ENCODE data around the gene ZNF366. TPM values are rescaled to one million over a fixed set of nuclear protein-coding genes. Genes with fewer than 3 reads are reported as not detected.

ZNF366 gene
- total RNA-seq, 1 donor from 2014 or later = not detected

GRCh38 chr5:72516916-72517315 lies 9.7 kb upstream of the ZNF366 start:
- Mint-ChIP-seq H3K36me3 (ENCODE audit: low read depth, unreplicated experiment) (peaks cover 2% of the 10 kb centered on the region), H3K4me1 (ENCODE audit: low read depth, unreplicated experiment) (peaks cover 4% of the 10 kb centered on the region)

GRCh38 chr5:72515211-72515610 lies 8.0 kb upstream of the ZNF366 start:
- no peaks in the 10 kb centered on the region for H3K27me3 ChIP-seq (ENCODE audit: insufficient read depth, low read length)
- H3K9me3 ChIP-seq (ENCODE audit: insufficient read depth, low read depth, low read length) = no peaks in the 10 kb centered on the region
- H3K36me3 ChIP-seq (ENCODE audit: insufficient read depth, low read length) = no peaks in the 10 kb centered on the region
- FAIRE-seq (no peak), DNase-seq (ENCODE audit: low read depth) (no peak)
- H3K9ac ChIP-seq (ENCODE audit: low read length) = no peak overlapping the region
- H3K4me2 ChIP-seq (ENCODE audit: low read length) = no peak overlapping the region
- H2AFZ ChIP-seq (ENCODE audit: low read depth, low read length) = no peak overlapping the region
- Mint-ChIP-seq H3K36me3 (ENCODE audit: low read depth, unreplicated experiment) (peaks cover 2% of the 10 kb centered on the region), H3K4me3 (ENCODE audit: unreplicated experiment) (no peak overlapping the region), H3K27me3 (ENCODE audit: low read depth, unreplicated experiment) (no peaks in the 10 kb centered on the region), H3K4me1 (ENCODE audit: low read depth, unreplicated experiment) (peaks cover 18% of the 10 kb centered on the region), H3K27ac (ENCODE audit: unreplicated experiment) (no peak overlapping the region), H3K9me3 (ENCODE audit: unreplicated experiment) (peaks cover 7% of the 10 kb centered on the region)
- no peak overlapping the region for H3K27ac ChIP-seq (ENCODE audit: low read depth, low read length)
- H3K4me1 ChIP-seq (ENCODE audit: insufficient read depth, low read length) = peaks cover 19% of the 10 kb centered on the region
- H3K79me2 ChIP-seq (ENCODE audit: insufficient read depth, low read length) = no peaks in the 10 kb centered on the region
- H4K20me1 ChIP-seq (ENCODE audit: insufficient read depth, low read length) = no peaks in the 10 kb centered on the region
- TF ChIP-seq CTCF (IDR thresholded peaks at IDR 0.05; ENCODE audit: insufficient read depth, low read depth, low read length) (no peak), EZH2 (IDR thresholded peaks at IDR 0.05; ENCODE audit: insufficient read depth, low read length) (no peak)
- no peak overlapping the region for H3K4me3 ChIP-seq (ENCODE audit: insufficient read depth, low read depth, low read length)

More at GRCh38 chr5:72516916-72517315, 9.7 kb upstream of the ZNF366 start:
- no peak overlapping the region for H3K4me2 ChIP-seq (ENCODE audit: low read length)
- no peak overlapping the region for H3K9ac ChIP-seq (ENCODE audit: low read length)
- no peak overlapping the region for H3K4me3 Mint-ChIP-seq (ENCODE audit: unreplicated experiment)
- no peak overlapping the region for H3K4me3 ChIP-seq (ENCODE audit: insufficient read depth, low read depth, low read length)
- no peak overlapping the region for H2AFZ ChIP-seq (ENCODE audit: low read depth, low read length)
- no peak overlapping the region for H3K27ac ChIP-seq (ENCODE audit: low read depth, low read length)
- peak; percentile 59 for FAIRE-seq
- no peaks in the 10 kb centered on the region for H4K20me1 ChIP-seq (ENCODE audit: insufficient read depth, low read length)
- no peak for DNase-seq (ENCODE audit: low read depth)
- H3K27me3 ChIP-seq (ENCODE audit: insufficient read depth, low read length) = no peaks in the 10 kb centered on the region
- H3K27me3 Mint-ChIP-seq (ENCODE audit: low read depth, unreplicated experiment) = no peaks in the 10 kb centered on the region
- H3K36me3 ChIP-seq (ENCODE audit: insufficient read depth, low read length) = no peaks in the 10 kb centered on the region
- H3K9me3 ChIP-seq (ENCODE audit: insufficient read depth, low read depth, low read length) = no peaks in the 10 kb centered on the region
- H3K4me1 ChIP-seq (ENCODE audit: insufficient read depth, low read length) = peaks cover 2% of the 10 kb centered on the region
- TF ChIP-seq CTCF (IDR thresholded peaks at IDR 0.05; ENCODE audit: insufficient read depth, low read depth, low read length) = no peak
- TF ChIP-seq EZH2 (IDR thresholded peaks at IDR 0.05; ENCODE audit: insufficient read depth, low read length) = no peak
- peaks cover 7% of the 10 kb centered on the region for H3K9me3 Mint-ChIP-seq (ENCODE audit: unreplicated experiment)
- H3K27ac Mint-ChIP-seq (ENCODE audit: unreplicated experiment) = no peak overlapping the region
- no peaks in the 10 kb centered on the region for H3K79me2 ChIP-seq (ENCODE audit: insufficient read depth, low read length)

GRCh38 chr5:72512593-72512860 lies 5.3 kb upstream of the ZNF366 start:
- no peak for FAIRE-seq
- no peak overlapping the region for H3K9ac ChIP-seq (ENCODE audit: low read length)
- H3K9me3 ChIP-seq (ENCODE audit: insufficient read depth, low read depth, low read length) = no peaks in the 10 kb centered on the region
- no peak overlapping the region for H3K27ac ChIP-seq (ENCODE audit: low read depth, low read length)
- no peak overlapping the region for H3K4me3 ChIP-seq (ENCODE audit: insufficient read depth, low read depth, low read length)
- H3K9me3 Mint-ChIP-seq (ENCODE audit: unreplicated experiment) = no peaks in the 10 kb centered on the region
- no peak overlapping the region for H3K27ac Mint-ChIP-seq (ENCODE audit: unreplicated experiment)
- H3K4me3 Mint-ChIP-seq (ENCODE audit: unreplicated experiment) = no peak overlapping the region
- H3K36me3 Mint-ChIP-seq (ENCODE audit: low read depth, unreplicated experiment) = no peaks in the 10 kb centered on the region
- H3K4me1 Mint-ChIP-seq (ENCODE audit: low read depth, unreplicated experiment) = peaks cover 27% of the 10 kb centered on the region
- TF ChIP-seq CTCF (IDR thresholded peaks at IDR 0.05; ENCODE audit: insufficient read depth, low read depth, low read length) (no peak), EZH2 (IDR thresholded peaks at IDR 0.05; ENCODE audit: insufficient read depth, low read length) (no peak)
- H3K4me2 ChIP-seq (ENCODE audit: low read length) = no peak overlapping the region
- no peaks in the 10 kb centered on the region for H3K27me3 ChIP-seq (ENCODE audit: insufficient read depth, low read length)
- H3K36me3 ChIP-seq (ENCODE audit: insufficient read depth, low read length) = no peaks in the 10 kb centered on the region
- no peaks in the 10 kb centered on the region for H4K20me1 ChIP-seq (ENCODE audit: insufficient read depth, low read length)
- H3K27me3 Mint-ChIP-seq (ENCODE audit: low read depth, unreplicated experiment) = no peaks in the 10 kb centered on the region
- H3K4me1 ChIP-seq (ENCODE audit: insufficient read depth, low read length) = peaks cover 29% of the 10 kb centered on the region
- no peak overlapping the region for H2AFZ ChIP-seq (ENCODE audit: low read depth, low read length)
- H3K79me2 ChIP-seq (ENCODE audit: insufficient read depth, low read length) = no peaks in the 10 kb centered on the region
- no peak for DNase-seq (ENCODE audit: low read depth)

Measured in astrocyte (in vitro differentiated cells and primary cell).